T-cell (primary cell): ENCODE data around the gene GOLGA8B. TPM values are rescaled to one million over a fixed set of nuclear protein-coding genes. Genes with fewer than 3 reads are reported as not detected.

ENCODE experiments used
- ATAC-seq, 4 experiments: fragments of 200-7000 bp in 3 of 4; fragments of 150-1000 bp in 1 of 4; cut with Tn5 transposase; replicated peaks in 1 of 4; 1 replicate in 3 of 4; 2 replicates in 1 of 4; pipeline ENCODE4 v1.10.0; 2021; ENCODE audit warnings: moderate library complexity in 3 of 4, mild to moderate bottlenecking in 2 of 4, moderate number of reproducible peaks in 1 of 4
- CTCF ChIA-PET, 2 donors: fragments of 300-600 bp; sonication (Branson Sonifier 250); formaldehyde crosslinking; loops; one replicate each; lab custom pipeline; 2022; ENCODE audit warnings: antibody characterized with exemption in 2 of 2; lab: Charles Lee
- POLR2A ChIA-PET, 2 donors: fragments of 300-600 bp; sonication (Branson Sonifier 250); formaldehyde crosslinking; loops; one replicate each; lab custom pipeline; 2022; ENCODE audit warnings: antibody characterized with exemption in 2 of 2; lab: Charles Lee
- DNase-seq, 35 experiments: peaks; one replicate each; pipeline versions ENCODE4 v3.0.0 to v3.0.0-alpha.2; 2013 to 2023
- H3K27ac ChIP-seq: one replicate; pipeline ENCODE4 v1.5.1; 2013; ENCODE audit warnings: low read length
- H3K27me3 ChIP-seq, 2 experiments: replicated peaks in 1 of 2; 1 replicate in 1 of 2; 2 replicates in 1 of 2; pipeline versions ENCODE4 v1.6.1 to v1.7.0; 2013; ENCODE audit warnings: low read length in 1 of 2, mixed read lengths in 1 of 2; ENCODE audit not compliant: control insufficient read depth in 2 of 2, insufficient read depth in 2 of 2; ENCODE audit errors: extremely low read depth in 1 of 2
- H3K36me3 ChIP-seq, 2 donors: 1 replicate in 1 of 2; 2 replicates in 1 of 2; pipeline versions ENCODE4 v1.6.1 to v1.7.0; 2013; ENCODE audit warnings: low read length in 1 of 2; ENCODE audit not compliant: control insufficient read depth in 2 of 2, insufficient read depth in 1 of 2; ENCODE audit errors: extremely low read depth in 1 of 2
- H3K4me1 ChIP-seq, 2 experiments: 1 replicate in 1 of 2; 2 replicates in 1 of 2; pipeline versions ENCODE4 v1.6.1 to v1.7.0; 2013; ENCODE audit warnings: low read length in 2 of 2, mixed read lengths in 1 of 2; ENCODE audit not compliant: insufficient read depth in 2 of 2, control insufficient read depth in 1 of 2; ENCODE audit errors: extremely low read depth in 1 of 2
- H3K4me3 ChIP-seq, 2 donors: 1 replicate in 1 of 2; 2 replicates in 1 of 2; pipeline versions ENCODE4 v1.5.1 to v1.7.0; 2013; ENCODE audit warnings: mild to moderate bottlenecking in 2 of 2, low read length in 1 of 2, moderate library complexity in 1 of 2; ENCODE audit not compliant: control insufficient read depth in 1 of 2; ENCODE audit errors: extremely low read depth in 1 of 2
- H3K9me3 ChIP-seq: 2 replicates; pipeline ENCODE4 v1.7.0; 2013
- H3K27ac Mint-ChIP-seq, 2 donors: one replicate each; pipeline ENCODE4 v1.8.0; 2020 to 2021; ENCODE audit warnings: mild to moderate bottlenecking in 2 of 2, mixed read lengths in 2 of 2
- H3K27me3 Mint-ChIP-seq, 2 donors: one replicate each; pipeline ENCODE4 v1.8.0; 2021 to 2022; ENCODE audit warnings: mixed read lengths in 2 of 2
- H3K36me3 Mint-ChIP-seq: one replicate; pipeline ENCODE4 v1.8.0; 2021; ENCODE audit warnings: mixed read lengths
- H3K4me1 Mint-ChIP-seq, 3 donors: one replicate each; pipeline ENCODE4 v1.8.0; 2020 to 2022; ENCODE audit warnings: mixed read lengths in 3 of 3, mild to moderate bottlenecking in 1 of 3
- H3K4me3 Mint-ChIP-seq, 3 donors: one replicate each; pipeline ENCODE4 v1.8.0; 2020 to 2022; ENCODE audit warnings: mild to moderate bottlenecking in 3 of 3, mixed read lengths in 3 of 3, moderate library complexity in 3 of 3
- H3K9me3 Mint-ChIP-seq, 3 donors: one replicate each; pipeline ENCODE4 v1.8.0; 2020 to 2022; ENCODE audit warnings: mixed read lengths in 3 of 3
- WGBS: methylation state at CpG from one replicate; pipeline ENCODE4 v1.1.5; 2013; ENCODE audit warnings: missing lambda C conversion rate; ENCODE audit not compliant: insufficient coverage; 5-methylcytosine and 5-hydroxymethylcytosine counted together
- total RNA-seq, 35 experiments: library from RNA in 6 of 35; stranded (reverse) in 6 of 35; fragments of 120-200 nt in 1 of 35; gene quantifications; one replicate each; pipeline versions ENCODE4 v1.2.1 to v1.2.4 and lab custom pipeline; 2013 to 2026

The GOLGA8B gene
- total RNA-seq, 5 donors from 2014 or later (not counting 1 experiment from before 2014, with no cell fraction given), result 225 to 468 (median 379) TPM

DNA sequence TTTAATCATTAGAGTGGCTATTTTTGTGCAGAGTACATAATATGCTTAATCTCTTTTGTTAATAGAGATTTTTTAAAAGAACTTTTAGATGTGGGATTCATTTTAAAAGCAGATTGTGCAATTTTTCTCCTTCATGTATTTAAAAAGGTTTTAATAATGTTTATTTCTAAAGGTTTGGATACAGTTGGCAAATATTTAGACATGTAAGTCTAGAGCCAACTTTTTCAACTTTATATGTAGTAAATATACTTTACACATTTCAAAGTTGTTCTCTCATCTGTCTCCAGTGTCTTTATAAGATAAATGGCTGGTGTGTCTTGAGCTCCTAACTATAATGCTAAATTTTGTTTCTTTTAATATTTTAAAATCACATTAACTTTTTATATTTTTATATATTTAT lies 22.7 kb upstream of the GOLGA8B start:
- Histone ChIP-seq H3K4me3 (no peak overlapping the region), H3K9me3 (no peaks in the 10 kb centered on the region), H3K27me3 (peaks cover 0 to 7% of the 10 kb centered on the region in 2 experiments), H3K4me1 (peaks cover 5 to 10% of the 10 kb centered on the region in 2 experiments), H3K27ac (no peak overlapping the region), H3K36me3 (no peaks in the 10 kb centered on the region)
- Mint-ChIP-seq H3K36me3 (no peaks in the 10 kb centered on the region), H3K4me1 (peaks cover 15 to 20% (median 15%) of the 10 kb centered on the region in 3 donors), H3K4me3 (no peak overlapping the region), H3K9me3 (peaks cover 0 to 4% (median 0%) of the 10 kb centered on the region in 3 donors), H3K27ac (no peak overlapping the region), H3K27me3 (peaks cover 35 to 37% of the 10 kb centered on the region in 2 donors)
- no peak for ATAC-seq
- DNase-seq, result no peak
- CTCF ChIA-PET, result interaction anchor here in 1 of 2 donors (0.5 kb wide), 1 partner anchor 10 kb away, joined by 3 read pairs; no protein-coding TSS in a partner anchor
- POLR2A ChIA-PET, result no interaction called here

GRCh38 chr15:34603095-34603494 lies 19.6 kb upstream of the GOLGA8B start:
- CTCF ChIA-PET, result no interaction called here
- Histone ChIP-seq H3K27ac (no peak overlapping the region), H3K9me3 (no peaks in the 10 kb centered on the region), H3K36me3 (no peaks in the 10 kb centered on the region), H3K4me3 (no peak overlapping the region), H3K4me1 (no peaks in the 10 kb centered on the region), H3K27me3 (peaks cover 0 to 3% of the 10 kb centered on the region in 2 experiments)
- H3K27me3 Mint-ChIP-seq, result peaks cover 41 to 51% of the 10 kb centered on the region in 2 donors
- WGBS, result 81% methylated on average over 8 of the region's 8 CpGs
- H3K9me3 Mint-ChIP-seq, result peaks cover 0 to 4% (median 0%) of the 10 kb centered on the region in 3 donors
- no peaks in the 10 kb centered on the region for H3K4me1 Mint-ChIP-seq
- no peak overlapping the region for H3K4me3 Mint-ChIP-seq
- ATAC-seq, result no peak
- no peak for DNase-seq
- H3K27ac Mint-ChIP-seq, result no peak overlapping the region
- H3K36me3 Mint-ChIP-seq, result no peaks in the 10 kb centered on the region
- POLR2A ChIA-PET, result no interaction called here

- no peak overlapping the region for H3K27ac Mint-ChIP-seq
- H3K36me3 Mint-ChIP-seq, result no peaks in the 10 kb centered on the region
- Histone ChIP-seq H3K27ac (no peak overlapping the region), H3K4me3 (no peak overlapping the region), H3K9me3 (no peaks in the 10 kb centered on the region), H3K27me3 (peaks cover 0 to 3% of the 10 kb centered on the region in 2 experiments), H3K4me1 (no peaks in the 10 kb centered on the region), H3K36me3 (no peaks in the 10 kb centered on the region)
- no peak for DNase-seq
- no peak for ATAC-seq
- CTCF ChIA-PET, result no interaction called here
- H3K27me3 Mint-ChIP-seq, result peaks cover 36 to 43% of the 10 kb centered on the region in 2 donors
- no peaks in the 10 kb centered on the region for H3K4me1 Mint-ChIP-seq
- no peak overlapping the region for H3K4me3 Mint-ChIP-seq
- POLR2A ChIA-PET, result no interaction called here
- peaks cover 0 to 4% (median 0%) of the 10 kb centered on the region in 3 donors for H3K9me3 Mint-ChIP-seq
These were observed 17.5 kb upstream of the GOLGA8B start for GRCh38 chr15:34600923-34601322.

DNA sequence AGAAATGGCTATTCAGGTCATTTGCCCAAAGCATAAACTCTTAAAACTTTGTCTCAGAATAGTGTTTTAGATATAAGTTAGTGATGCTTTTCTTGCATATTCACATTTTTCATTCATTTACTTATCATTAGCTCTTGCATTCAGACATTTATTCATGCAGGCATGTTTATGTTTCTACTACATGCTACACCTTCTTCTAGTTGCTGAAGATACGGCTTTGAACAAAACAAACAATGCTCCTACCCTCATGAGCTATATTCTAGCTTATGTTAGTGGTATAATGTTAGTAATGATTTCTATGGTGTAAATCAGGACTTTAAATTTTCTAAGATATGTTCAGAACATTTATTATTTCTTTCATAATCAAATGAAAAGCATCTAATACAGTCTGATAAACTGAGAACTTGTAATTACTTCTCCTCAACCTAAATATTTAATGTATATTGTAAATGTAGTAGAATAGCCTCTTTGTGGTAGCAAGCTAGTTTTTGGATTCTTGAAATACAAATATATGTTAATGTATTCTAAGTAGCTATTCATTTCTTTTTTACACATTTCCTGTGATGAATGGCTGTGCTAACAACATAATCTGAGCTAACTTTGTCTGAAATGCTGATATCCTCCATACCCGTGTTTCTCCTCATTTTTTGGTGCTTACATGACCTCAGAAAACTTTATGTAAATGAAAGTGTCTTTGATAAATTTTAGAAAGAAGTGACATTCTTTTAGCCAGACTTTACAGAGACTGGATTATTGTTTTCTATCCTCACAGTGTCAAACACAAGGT lies 15.5 kb upstream of the GOLGA8B start:
- no CpG with 5 or more reads among the region's 2 CpGs for WGBS
- Histone ChIP-seq H3K27me3 (peaks cover 0 to 3% of the 10 kb centered on the region in 2 experiments), H3K36me3 (no peaks in the 10 kb centered on the region), H3K27ac (no peak overlapping the region), H3K4me1 (no peaks in the 10 kb centered on the region), H3K4me3 (no peak overlapping the region), H3K9me3 (no peaks in the 10 kb centered on the region)
- CTCF ChIA-PET, result interaction anchor here in 1 of 2 donors (0.6 kb wide), 1 partner anchor 19 kb away, joined by 3 read pairs; no protein-coding TSS in a partner anchor
- no peaks in the 10 kb centered on the region for H3K4me1 Mint-ChIP-seq
- no peak for DNase-seq
- H3K36me3 Mint-ChIP-seq, result no peaks in the 10 kb centered on the region
- H3K27ac Mint-ChIP-seq, result no peak overlapping the region
- no peak for ATAC-seq
- no peaks in the 10 kb centered on the region for H3K9me3 Mint-ChIP-seq
- H3K4me3 Mint-ChIP-seq, result no peak overlapping the region
- POLR2A ChIA-PET, result interaction anchor here in 1 of 2 donors (0.7 kb wide), 1 partner anchor 317 kb away, joined by 3 read pairs; no protein-coding TSS in a partner anchor
- H3K27me3 Mint-ChIP-seq, result peaks cover 36 to 37% of the 10 kb centered on the region in 2 donors

- ATAC-seq (no peak), DNase-seq (no peak)
- H3K4me3 Mint-ChIP-seq, result no peak overlapping the region
- Histone ChIP-seq H3K27ac (no peak overlapping the region), H3K27me3 (no peaks in the 10 kb centered on the region), H3K4me3 (no peak overlapping the region), H3K9me3 (no peaks in the 10 kb centered on the region), H3K4me1 (no peaks in the 10 kb centered on the region), H3K36me3 (no peaks in the 10 kb centered on the region)
- no peaks in the 10 kb centered on the region for H3K36me3 Mint-ChIP-seq
- H3K9me3 Mint-ChIP-seq, result no peaks in the 10 kb centered on the region
- POLR2A ChIA-PET, result interaction anchor here in 1 of 2 donors (0.5 kb wide), 1 partner anchor 98 kb away, joined by 5 read pairs; no protein-coding TSS in a partner anchor
- CTCF ChIA-PET, result no interaction called here
- H3K27me3 Mint-ChIP-seq, result peaks cover 28 to 32% of the 10 kb centered on the region in 2 donors
- H3K27ac Mint-ChIP-seq, result no peak overlapping the region
- H3K4me1 Mint-ChIP-seq, result no peaks in the 10 kb centered on the region
These were observed 13.9 kb upstream of the GOLGA8B start for GRCh38 chr15:34597316-34597715.

DNA sequence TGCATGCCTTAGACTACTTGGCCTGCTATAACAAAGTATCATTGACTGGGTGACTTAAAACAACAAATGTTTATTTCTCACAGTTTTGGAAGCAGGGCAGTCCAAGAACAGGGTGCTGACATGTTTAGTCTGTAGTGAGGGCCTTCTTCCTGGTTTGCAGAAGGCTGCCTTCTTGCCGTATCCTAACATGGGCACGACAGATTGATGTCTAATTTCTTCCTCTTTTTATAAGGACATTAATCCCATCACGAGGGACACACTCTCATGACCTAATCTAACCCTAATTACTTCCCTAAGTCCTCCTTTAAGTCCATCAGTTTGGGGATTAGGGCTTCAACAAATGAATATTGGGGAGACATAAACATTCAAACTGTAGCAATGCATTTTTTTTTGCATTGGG lies 10.9 kb upstream of the GOLGA8B start:
- Mint-ChIP-seq H3K36me3 (no peaks in the 10 kb centered on the region), H3K27me3 (peaks cover 8 to 11% of the 10 kb centered on the region in 2 donors), H3K9me3 (no peaks in the 10 kb centered on the region), H3K4me3 (no peak overlapping the region), H3K4me1 (no peaks in the 10 kb centered on the region), H3K27ac (no peak overlapping the region)
- no peaks in the 10 kb centered on the region for H3K4me1 ChIP-seq
- WGBS, result no CpG with 5 or more reads among the region's 3 CpGs
- H3K27ac ChIP-seq, result no peak overlapping the region
- no peak overlapping the region for H3K4me3 ChIP-seq
- ChIA-PET CTCF (interaction anchor here (0.5 to 1.4 kb wide), 2 partner anchors 16 to 79 kb away, joined by 4 to 7 read pairs; no protein-coding TSS in a partner anchor), POLR2A (no interaction called here)
- no peaks in the 10 kb centered on the region for H3K27me3 ChIP-seq
- H3K36me3 ChIP-seq, result no peaks in the 10 kb centered on the region
- ATAC-seq (no peak), DNase-seq (no peak)
- H3K9me3 ChIP-seq, result no peaks in the 10 kb centered on the region
